Neuronal stem cell (in vitro differentiated cells): ENCODE results near the gene ZNF683.
A peak's percentile ranks its signal among the peaks of the same experiment; 100 is the strongest.

Source experiments
- DNase-seq: peaks from one replicate; pipeline ENCODE4 v3.0.0-alpha.2; 2013; ENCODE audit warnings: low spot score
- H2AFZ ChIP-seq: one replicate; pipeline ENCODE4 v1.6.1; 2013; ENCODE audit warnings: mild to moderate bottlenecking, low read length, inconsistent platforms
- H2AK5ac ChIP-seq: 2 replicates; pipeline ENCODE4 v1.6.1; 2013; ENCODE audit warnings: low read depth, mild to moderate bottlenecking, inconsistent platforms, low read length, moderate library complexity, mixed read lengths
- H2BK120ac ChIP-seq: 2 replicates; pipeline ENCODE4 v1.6.1; 2013; ENCODE audit warnings: low read depth, mild to moderate bottlenecking, inconsistent platforms, low read length, moderate library complexity, mixed read lengths
- H2BK12ac ChIP-seq: one replicate; pipeline ENCODE4 v1.6.1; 2013; ENCODE audit warnings: low read length, inconsistent platforms
- H2BK15ac ChIP-seq: 2 replicates; pipeline ENCODE4 v1.6.1; 2013; ENCODE audit warnings: mild to moderate bottlenecking, low read length, inconsistent platforms, mixed read lengths
- H2BK5ac ChIP-seq: one replicate; pipeline ENCODE4 v1.6.1; 2013; ENCODE audit warnings: inconsistent platforms, mild to moderate bottlenecking, low read length, moderate library complexity
- H3K14ac ChIP-seq: one replicate; pipeline ENCODE4 v1.6.1; 2013; ENCODE audit warnings: low read length, inconsistent platforms
- H3K18ac ChIP-seq: 2 replicates; pipeline ENCODE4 v1.6.1; 2013; ENCODE audit warnings: low read length, inconsistent platforms
- H3K23ac ChIP-seq: 2 replicates; pipeline ENCODE4 v1.6.1; 2013; ENCODE audit warnings: low read depth, mild to moderate bottlenecking, mixed read lengths, low read length, inconsistent platforms; ENCODE audit not compliant: poor library complexity
- H3K27ac ChIP-seq: replicated peaks from 3 replicates; pipeline ENCODE4 v1.5.1; 2013; ENCODE audit warnings: low read length, inconsistent platforms
- H3K27me3 ChIP-seq, 3 experiments: 2 replicates each; pipeline ENCODE4 v1.6.1; 2013; ENCODE audit warnings: low read length in 3 of 3, mild to moderate bottlenecking in 2 of 3, inconsistent platforms in 1 of 3, low read depth in 1 of 3, mixed read lengths in 1 of 3, moderate library complexity in 1 of 3; ENCODE audit not compliant: control insufficient read depth in 3 of 3, insufficient read depth in 3 of 3
- H3K36me3 ChIP-seq, 2 donors: replicated peaks in 1 of 2; 2 replicates each; pipeline ENCODE4 v1.6.1; 2013; ENCODE audit warnings: low read length in 2 of 2; ENCODE audit not compliant: control insufficient read depth in 2 of 2, insufficient read depth in 2 of 2
- H3K4ac ChIP-seq: 2 replicates; pipeline ENCODE4 v1.6.1; 2013; ENCODE audit warnings: inconsistent platforms, mild to moderate bottlenecking, low read length, moderate library complexity
- H3K4me1 ChIP-seq, 2 donors: 1 replicate in 1 of 2; 2 replicates in 1 of 2; pipeline ENCODE4 v1.6.1; 2013; ENCODE audit warnings: low read length in 2 of 2, low read depth in 1 of 2; ENCODE audit not compliant: control insufficient read depth in 2 of 2, insufficient read depth in 1 of 2
- H3K4me2 ChIP-seq: one replicate; pipeline ENCODE4 v1.6.1; 2013; ENCODE audit warnings: mild to moderate bottlenecking, low read length, inconsistent platforms; ENCODE audit not compliant: insufficient read depth, poor library complexity, severe bottlenecking
- H3K4me3 ChIP-seq, 2 donors: 2 replicates each; pipeline ENCODE4 v1.5.1; 2013; ENCODE audit warnings: low read length in 2 of 2, mild to moderate bottlenecking in 2 of 2, inconsistent platforms in 1 of 2, moderate library complexity in 1 of 2
- H3K79me1 ChIP-seq: one replicate; pipeline ENCODE4 v1.6.1; 2013; ENCODE audit warnings: low read depth, mild to moderate bottlenecking, inconsistent platforms, low read length, moderate library complexity
- H3K9ac ChIP-seq: one replicate; pipeline ENCODE4 v1.6.1; 2013; ENCODE audit warnings: mild to moderate bottlenecking, low read depth, low read length, inconsistent platforms; ENCODE audit not compliant: poor library complexity
- H3K9me3 ChIP-seq, 2 donors: replicated peaks in 1 of 2; 2 replicates each; pipeline versions ENCODE3 to v1.6.1; 2013; ENCODE audit warnings: low read length in 2 of 2, mild to moderate bottlenecking in 2 of 2, inconsistent platforms in 1 of 2, low read depth in 1 of 2, mixed read lengths in 1 of 2, moderate library complexity in 1 of 2; ENCODE audit not compliant: control insufficient read depth in 2 of 2, insufficient read depth in 1 of 2
- H4K8ac ChIP-seq: one replicate; pipeline ENCODE4 v1.6.1; 2013; ENCODE audit warnings: low read depth, mild to moderate bottlenecking, inconsistent platforms, low read length, moderate library complexity
- H4K91ac ChIP-seq: one replicate; pipeline ENCODE4 v1.6.1; 2013; ENCODE audit warnings: low read length, low read depth, mild to moderate bottlenecking, inconsistent platforms; ENCODE audit not compliant: poor library complexity
- WGBS, 2 donors: extraction: QIAGEN DNeasy Blood & Tissue Kit; methylation state at CpG; one replicate each; pipeline ENCODE4 v1.1.7; 2013; ENCODE audit warnings: missing lambda C conversion rate in 2 of 2, mixed read lengths in 1 of 2; ENCODE audit not compliant: insufficient read length in 2 of 2, insufficient replicate concordance in 1 of 2; ENCODE audit errors: extremely low coverage in 2 of 2; 5-methylcytosine and 5-hydroxymethylcytosine counted together

ZNF683 gene

DNA sequence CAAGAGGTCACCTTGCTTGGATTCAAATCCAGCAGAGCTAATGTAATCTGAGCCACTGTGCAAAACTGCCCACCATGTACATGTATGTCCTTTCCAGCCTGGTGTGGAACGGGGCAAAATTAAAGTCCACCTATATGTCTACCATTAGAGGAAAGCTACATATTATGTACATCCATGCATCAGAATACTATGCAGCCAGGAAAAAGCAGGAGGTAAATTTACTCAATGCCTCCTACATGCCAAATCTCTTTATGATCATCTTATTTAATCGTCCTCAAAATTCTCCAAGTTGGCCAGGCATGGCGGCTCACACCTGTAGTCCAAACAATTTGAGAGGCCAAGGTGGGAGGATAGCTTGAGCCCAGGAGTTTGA, 6.3 kb upstream of the ZNF683 start:
- Histone ChIP-seq H3K18ac (no peak overlapping the region), H3K4me3 (no peak overlapping the region), H2BK15ac (no peak overlapping the region), H3K23ac (no peak overlapping the region), H3K27ac (no peak overlapping the region), H2BK12ac (no peak overlapping the region), H3K27me3 (no peaks in the 10 kb centered on the region), H2AFZ (no peak overlapping the region), H3K9me3 (peaks cover 0 to 2% of the 10 kb centered on the region in 2 donors), H3K9ac (no peak overlapping the region), H2AK5ac (no peak overlapping the region), H3K14ac (no peak overlapping the region), H3K36me3 (no peaks in the 10 kb centered on the region), H2BK5ac (no peak overlapping the region), H3K4ac (no peak overlapping the region), H3K4me1 (peaks cover 0 to 1% of the 10 kb centered on the region in 2 donors), H4K91ac (no peak overlapping the region), H3K4me2 (no peak overlapping the region), H4K8ac (no peak overlapping the region), H2BK120ac (no peak overlapping the region), H3K79me1 (no peaks in the 10 kb centered on the region)
- no peak for DNase-seq
- no CpG with 5 or more reads among the region's 3 CpGs for WGBS, 2 donors

DNA sequence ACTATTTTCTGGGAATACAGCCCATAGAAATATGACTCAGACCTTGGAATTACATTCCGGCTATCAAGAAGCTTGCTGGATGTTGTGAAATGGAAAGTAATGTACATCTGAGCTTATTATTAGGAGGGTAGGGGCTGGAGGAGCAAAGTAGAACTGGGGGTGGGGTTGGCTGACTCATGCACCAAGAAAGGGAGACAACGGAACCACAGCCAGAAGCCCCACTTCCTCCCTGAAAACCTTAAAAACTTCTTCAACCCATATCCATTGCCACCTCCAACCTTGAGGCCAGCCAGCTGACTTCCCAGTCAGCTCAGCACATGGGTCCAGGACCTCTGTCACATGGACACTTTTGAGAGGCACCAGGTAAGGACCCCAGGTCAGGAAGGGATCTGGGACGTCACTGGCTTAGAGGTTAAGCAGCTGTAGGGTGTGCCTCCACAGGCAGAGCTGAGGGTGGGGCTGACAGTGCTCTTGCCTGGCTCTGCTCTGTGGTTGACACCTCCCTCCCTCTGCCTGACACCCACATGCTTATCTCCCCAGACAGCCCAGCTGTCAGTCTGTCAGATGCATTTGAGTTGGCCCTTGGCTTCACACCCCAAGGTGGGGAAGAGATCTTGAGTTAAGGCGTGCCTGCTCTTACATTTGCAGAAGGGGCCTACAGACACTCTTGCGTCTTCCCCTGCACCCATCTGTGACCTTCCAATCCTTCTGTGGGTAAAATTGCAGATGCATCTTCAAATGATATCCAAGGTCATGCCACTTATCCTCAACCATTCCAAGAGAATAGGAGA, 5.7 kb upstream of the ZNF683 start:
- Histone ChIP-seq H3K79me1 (no peaks in the 10 kb centered on the region), H3K4me1 (peaks cover 0 to 1% of the 10 kb centered on the region in 2 donors), H3K27ac (no peak overlapping the region), H3K18ac (peak overlapping the region; percentile 25), H2AK5ac (peak overlapping the region; percentile 30), H3K36me3 (no peaks in the 10 kb centered on the region), H3K27me3 (no peaks in the 10 kb centered on the region), H2BK15ac (no peak overlapping the region), H2BK5ac (peak overlapping the region; percentile 25), H3K4me3 (peak overlapping the region in 1 of 2 donors; percentile 3), H2AFZ (no peak overlapping the region), H3K4ac (no peak overlapping the region), H3K23ac (peak overlapping the region; percentile 37), H4K91ac (no peak overlapping the region), H2BK12ac (no peak overlapping the region), H4K8ac (no peak overlapping the region), H2BK120ac (no peak overlapping the region), H3K9ac (no peak overlapping the region), H3K9me3 (peaks cover 0 to 2% of the 10 kb centered on the region in 2 donors), H3K4me2 (no peak overlapping the region), H3K14ac (no peak overlapping the region)
- no peak for DNase-seq
- no CpG with 5 or more reads among the region's 5 CpGs for WGBS, 2 donors

DNA sequence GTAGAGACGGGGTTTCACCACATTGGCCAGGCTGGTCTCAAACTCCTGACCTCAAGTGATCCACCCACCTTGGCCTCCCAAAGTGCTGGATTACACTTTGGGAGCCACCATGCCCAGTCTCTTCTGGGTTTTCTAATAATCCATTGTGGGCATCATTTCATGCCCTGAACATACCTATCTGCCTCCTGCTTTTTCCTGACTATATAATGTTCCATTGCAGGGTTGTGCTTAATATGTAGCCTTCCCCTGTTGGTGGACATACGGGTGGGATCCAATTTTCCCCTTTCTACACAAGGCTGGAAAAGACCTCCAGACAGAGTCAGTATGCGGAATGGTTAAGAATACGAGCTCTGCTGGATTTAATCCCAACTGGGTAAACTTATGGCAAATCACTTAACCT, 3.5 kb upstream of the ZNF683 start:
- H3K36me3 ChIP-seq: no peaks in the 10 kb centered on the region

DNA sequence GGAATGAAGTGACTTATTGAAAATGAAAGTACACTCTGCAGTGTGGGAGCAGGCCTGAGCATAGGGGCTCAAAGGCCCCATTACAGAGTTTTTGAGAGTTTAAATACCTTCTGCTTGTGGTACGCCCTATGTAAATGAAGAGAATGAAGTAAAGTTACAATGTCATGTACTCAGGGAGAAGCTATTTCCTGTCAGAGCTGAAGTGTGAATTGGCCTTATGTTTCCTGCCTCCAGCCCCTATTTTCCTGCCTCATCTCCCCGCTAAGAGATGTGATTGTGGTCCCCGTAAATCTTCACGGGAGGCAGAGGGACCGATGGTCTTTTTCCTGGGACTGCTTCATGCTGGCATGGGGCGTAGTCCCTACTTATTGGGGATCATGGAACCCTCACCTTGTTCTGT, 2.5 kb upstream of the ZNF683 start:
- no CpG with 5 or more reads among the region's 6 CpGs for WGBS, 2 donors
- Histone ChIP-seq H2AFZ (no peak overlapping the region), H3K23ac (no peak overlapping the region), H3K14ac (no peak overlapping the region), H2BK5ac (no peak overlapping the region), H3K36me3 (no peaks in the 10 kb centered on the region), H3K4ac (no peak overlapping the region), H4K8ac (no peak overlapping the region), H3K79me1 (no peaks in the 10 kb centered on the region), H3K18ac (no peak overlapping the region), H2AK5ac (no peak overlapping the region), H4K91ac (no peak overlapping the region), H3K9me3 (peaks cover 3 to 7% of the 10 kb centered on the region in 2 donors), H3K4me1 (peaks cover 0 to 1% of the 10 kb centered on the region in 2 donors), H3K27ac (no peak overlapping the region), H3K4me2 (no peak overlapping the region), H3K27me3 (peaks cover 0 to 6% (median 0%) of the 10 kb centered on the region in 3 experiments), H3K4me3 (no peak overlapping the region), H3K9ac (no peak overlapping the region), H2BK12ac (no peak overlapping the region), H2BK15ac (no peak overlapping the region), H2BK120ac (no peak overlapping the region)
- no peak for DNase-seq

More for the DNA sequence above, 3.5 kb upstream of the ZNF683 start:
- Histone ChIP-seq H3K18ac (no peak overlapping the region), H4K8ac (no peak overlapping the region), H2BK15ac (no peak overlapping the region), H3K9ac (no peak overlapping the region), H2BK120ac (no peak overlapping the region), H3K4ac (no peak overlapping the region), H3K79me1 (no peaks in the 10 kb centered on the region), H2BK12ac (no peak overlapping the region), H3K23ac (no peak overlapping the region), H2AFZ (no peak overlapping the region), H4K91ac (no peak overlapping the region), H3K27ac (no peak overlapping the region), H3K4me1 (peaks cover 0 to 1% of the 10 kb centered on the region in 2 donors), H3K14ac (no peak overlapping the region), H3K27me3 (peaks cover 0 to 2% (median 0%) of the 10 kb centered on the region in 3 experiments), H3K9me3 (peaks cover 0 to 2% of the 10 kb centered on the region in 2 donors), H2BK5ac (no peak overlapping the region), H3K4me2 (no peak overlapping the region), H3K4me3 (no peak overlapping the region), H2AK5ac (no peak overlapping the region)
- no peak for DNase-seq
- no CpG with 5 or more reads among the region's 4 CpGs for WGBS, 2 donors
